Activated CD4-positive, alpha-beta T cell treated with anti-CD3 and anti-CD28 coated beads, Interleukin-2, amount 50 U/mL, for 4 hours (primary cell): ENCODE results near the gene PRSS50.

Experiments used
- DNase-seq, 2 experiments: peaks; one replicate each; pipeline ENCODE4 v3.0.0-alpha.2; 2020

The PRSS50 gene

GRCh38 chr3:46669191-46669999 is 48.3 kb downstream of the PRSS50 start:
- no peak for DNase-seq

- no peak for DNase-seq
Observed at GRCh38 chr3:46668591-46668990, 49.1 kb downstream of the PRSS50 start.

- no peak for DNase-seq
Observed at GRCh38 chr3:46668116-46668515, 49.6 kb downstream of the PRSS50 start.

- DNase-seq = no peak
Observed at GRCh38 chr3:46667657-46668056, 50.0 kb downstream of the PRSS50 start.

GRCh38 chr3:46667061-46667621 is 50.5 kb downstream of the PRSS50 start:
- DNase-seq = no peak

GRCh38 chr3:46666453-46666845 is 51.2 kb downstream of the PRSS50 start:
- no peak for DNase-seq

- no peak for DNase-seq
Observed at GRCh38 chr3:46665763-46666452, 51.8 kb downstream of the PRSS50 start.

- no peak for DNase-seq
Observed at GRCh38 chr3:46664971-46665762, 52.5 kb downstream of the PRSS50 start.

- DNase-seq = no peak
Observed at GRCh38 chr3:46664188-46664970, 53.3 kb downstream of the PRSS50 start.

GRCh38 chr3:46663591-46664135 is 54.0 kb downstream of the PRSS50 start:
- DNase-seq = no peak

- no peak for DNase-seq
Observed at GRCh38 chr3:46662771-46663551, 54.7 kb downstream of the PRSS50 start.
